ENCODE results near the gene ARMC8. TPM values are rescaled to one million over a fixed set of nuclear protein-coding genes. Genes with fewer than 3 reads are reported as not detected.
A peak's percentile ranks its signal among the peaks of the same experiment; 100 is the strongest.

ARMC8 gene
- total RNA-seq, 1 donor from 2014 or later, result 39.6 TPM

- no peak for DNase-seq (ENCODE audit: low spot score)
- Mint-ChIP-seq H3K4me1 (ENCODE audit: unreplicated experiment) (peaks cover 3% of the 10 kb centered on the region), H3K27me3 (ENCODE audit: unreplicated experiment) (no peaks in the 10 kb centered on the region), H3K4me3 (ENCODE audit: unreplicated experiment) (no peak overlapping the region), H3K9me3 (ENCODE audit: unreplicated experiment) (no peaks in the 10 kb centered on the region), H3K27ac (ENCODE audit: unreplicated experiment) (no peak overlapping the region), H3K36me3 (ENCODE audit: low read depth, unreplicated experiment) (no peaks in the 10 kb centered on the region)
- peak; percentile 27 for TF ChIP-seq CTCF (IDR thresholded peaks at IDR 0.05; ENCODE audit: unreplicated experiment)
Measured at GRCh38 chr3:138331143-138331894, 144.2 kb downstream of the ARMC8 start.

- no peaks in the 10 kb centered on the region for H3K9me3 Mint-ChIP-seq (ENCODE audit: unreplicated experiment)
- H3K4me1 Mint-ChIP-seq (ENCODE audit: unreplicated experiment), result peaks cover 3% of the 10 kb centered on the region
- no peak overlapping the region for H3K27ac Mint-ChIP-seq (ENCODE audit: unreplicated experiment)
Measured at GRCh38 chr3:138332472-138333073, 145.5 kb downstream of the ARMC8 start.

GRCh38 chr3:138334608-138335007, 147.5 kb downstream of the ARMC8 start:
- H3K4me3 Mint-ChIP-seq (ENCODE audit: unreplicated experiment), result no peak overlapping the region

More at GRCh38 chr3:138332472-138333073, 145.5 kb downstream of the ARMC8 start:
- peak; percentile 65 for TF ChIP-seq CTCF (IDR thresholded peaks at IDR 0.05; ENCODE audit: unreplicated experiment)
- no peak for DNase-seq (ENCODE audit: low spot score)
- no peaks in the 10 kb centered on the region for H3K27me3 Mint-ChIP-seq (ENCODE audit: unreplicated experiment)
- H3K4me3 Mint-ChIP-seq (ENCODE audit: unreplicated experiment), result no peak overlapping the region
- no peaks in the 10 kb centered on the region for H3K36me3 Mint-ChIP-seq (ENCODE audit: low read depth, unreplicated experiment)

GRCh38 chr3:138336454-138336999, 149.4 kb downstream of the ARMC8 start:
- no peak for TF ChIP-seq CTCF (IDR thresholded peaks at IDR 0.05; ENCODE audit: unreplicated experiment)
- H3K4me1 Mint-ChIP-seq (ENCODE audit: unreplicated experiment), result no peaks in the 10 kb centered on the region
- no peak overlapping the region for H3K27ac Mint-ChIP-seq (ENCODE audit: unreplicated experiment)
- no peak for DNase-seq (ENCODE audit: low spot score)
- H3K4me3 Mint-ChIP-seq (ENCODE audit: unreplicated experiment), result no peak overlapping the region
- no peaks in the 10 kb centered on the region for H3K36me3 Mint-ChIP-seq (ENCODE audit: low read depth, unreplicated experiment)
- H3K27me3 Mint-ChIP-seq (ENCODE audit: unreplicated experiment), result no peaks in the 10 kb centered on the region
- no peaks in the 10 kb centered on the region for H3K9me3 Mint-ChIP-seq (ENCODE audit: unreplicated experiment)

More at GRCh38 chr3:138334608-138335007, 147.5 kb downstream of the ARMC8 start:
- Mint-ChIP-seq H3K4me1 (ENCODE audit: unreplicated experiment) (peaks cover 3% of the 10 kb centered on the region), H3K9me3 (ENCODE audit: unreplicated experiment) (no peaks in the 10 kb centered on the region), H3K27ac (ENCODE audit: unreplicated experiment) (no peak overlapping the region), H3K36me3 (ENCODE audit: low read depth, unreplicated experiment) (no peaks in the 10 kb centered on the region), H3K27me3 (ENCODE audit: unreplicated experiment) (no peaks in the 10 kb centered on the region)
- DNase-seq (ENCODE audit: low spot score), result no peak
- TF ChIP-seq CTCF (IDR thresholded peaks at IDR 0.05; ENCODE audit: unreplicated experiment), result no peak

- DNase-seq (ENCODE audit: low spot score), result no peak
- H3K9me3 Mint-ChIP-seq (ENCODE audit: unreplicated experiment), result no peaks in the 10 kb centered on the region
- no peak overlapping the region for H3K4me3 Mint-ChIP-seq (ENCODE audit: unreplicated experiment)
- no peaks in the 10 kb centered on the region for H3K27me3 Mint-ChIP-seq (ENCODE audit: unreplicated experiment)
- H3K36me3 Mint-ChIP-seq (ENCODE audit: low read depth, unreplicated experiment), result no peaks in the 10 kb centered on the region
- TF ChIP-seq CTCF (IDR thresholded peaks at IDR 0.05; ENCODE audit: unreplicated experiment), result no peak
- no peaks in the 10 kb centered on the region for H3K4me1 Mint-ChIP-seq (ENCODE audit: unreplicated experiment)
- no peak overlapping the region for H3K27ac Mint-ChIP-seq (ENCODE audit: unreplicated experiment)
Measured at GRCh38 chr3:138338244-138338643, 151.1 kb downstream of the ARMC8 start.
